Measurements from ENCODE around the gene WDR55. TPM values are rescaled to one million over a fixed set of nuclear protein-coding genes. Genes with fewer than 3 reads are reported as not detected.
A peak's percentile ranks its signal among the peaks of the same experiment; 100 is the strongest.

WDR55 gene
- total RNA-seq, 1 experiment from 2014 or later, result 49.2 TPM

DNA sequence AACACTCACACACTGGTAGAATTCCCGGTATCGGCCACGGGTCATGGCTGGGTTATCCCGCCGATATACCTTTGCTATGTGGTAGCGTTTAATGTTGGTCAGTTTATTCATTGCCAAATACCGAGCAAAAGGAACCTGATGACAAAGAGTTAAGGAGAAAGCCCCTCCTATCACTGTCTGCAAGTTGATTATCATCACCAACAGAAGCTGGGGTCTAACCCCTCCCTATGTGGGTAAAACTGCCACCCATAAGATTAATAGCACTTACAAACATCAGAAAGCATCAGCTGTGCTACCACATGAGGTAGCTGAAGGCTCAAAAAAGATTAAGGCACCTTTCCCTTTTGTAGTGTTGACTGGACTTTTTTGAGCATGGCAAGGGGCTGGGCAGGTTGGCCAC is 14.3 kb downstream of the WDR55 start:
- ChIA-PET CTCF (no interaction called here), POLR2A (no interaction called here)
- TF ChIP-seq SIN3A (IDR thresholded peaks at IDR 0.05; ENCODE audit: borderline replicate concordance, insufficient read depth, low read depth, low read length) (no peak), TCF7L2 (IDR thresholded peaks at IDR 0.05; ENCODE audit: low read depth, low read length) (no peak), POLR2AphosphoS5 (IDR thresholded peaks at IDR 0.05; ENCODE audit: low read depth, low read length) (no peak)
- TF ChIP-seq, protein P1, sequence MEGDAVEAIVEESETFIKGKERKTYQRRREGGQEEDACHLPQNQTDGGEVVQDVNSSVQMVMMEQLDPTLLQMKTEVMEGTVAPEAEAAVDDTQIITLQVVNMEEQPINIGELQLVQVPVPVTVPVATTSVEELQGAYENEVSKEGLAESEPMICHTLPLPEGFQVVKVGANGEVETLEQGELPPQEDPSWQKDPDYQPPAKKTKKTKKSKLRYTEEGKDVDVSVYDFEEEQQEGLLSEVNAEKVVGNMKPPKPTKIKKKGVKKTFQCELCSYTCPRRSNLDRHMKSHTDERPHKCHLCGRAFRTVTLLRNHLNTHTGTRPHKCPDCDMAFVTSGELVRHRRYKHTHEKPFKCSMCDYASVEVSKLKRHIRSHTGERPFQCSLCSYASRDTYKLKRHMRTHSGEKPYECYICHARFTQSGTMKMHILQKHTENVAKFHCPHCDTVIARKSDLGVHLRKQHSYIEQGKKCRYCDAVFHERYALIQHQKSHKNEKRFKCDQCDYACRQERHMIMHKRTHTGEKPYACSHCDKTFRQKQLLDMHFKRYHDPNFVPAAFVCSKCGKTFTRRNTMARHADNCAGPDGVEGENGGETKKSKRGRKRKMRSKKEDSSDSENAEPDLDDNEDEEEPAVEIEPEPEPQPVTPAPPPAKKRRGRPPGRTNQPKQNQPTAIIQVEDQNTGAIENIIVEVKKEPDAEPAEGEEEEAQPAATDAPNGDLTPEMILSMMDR (IDR thresholded peaks at IDR 0.05), result no peak
- TF ChIP-seq, protein P2, sequence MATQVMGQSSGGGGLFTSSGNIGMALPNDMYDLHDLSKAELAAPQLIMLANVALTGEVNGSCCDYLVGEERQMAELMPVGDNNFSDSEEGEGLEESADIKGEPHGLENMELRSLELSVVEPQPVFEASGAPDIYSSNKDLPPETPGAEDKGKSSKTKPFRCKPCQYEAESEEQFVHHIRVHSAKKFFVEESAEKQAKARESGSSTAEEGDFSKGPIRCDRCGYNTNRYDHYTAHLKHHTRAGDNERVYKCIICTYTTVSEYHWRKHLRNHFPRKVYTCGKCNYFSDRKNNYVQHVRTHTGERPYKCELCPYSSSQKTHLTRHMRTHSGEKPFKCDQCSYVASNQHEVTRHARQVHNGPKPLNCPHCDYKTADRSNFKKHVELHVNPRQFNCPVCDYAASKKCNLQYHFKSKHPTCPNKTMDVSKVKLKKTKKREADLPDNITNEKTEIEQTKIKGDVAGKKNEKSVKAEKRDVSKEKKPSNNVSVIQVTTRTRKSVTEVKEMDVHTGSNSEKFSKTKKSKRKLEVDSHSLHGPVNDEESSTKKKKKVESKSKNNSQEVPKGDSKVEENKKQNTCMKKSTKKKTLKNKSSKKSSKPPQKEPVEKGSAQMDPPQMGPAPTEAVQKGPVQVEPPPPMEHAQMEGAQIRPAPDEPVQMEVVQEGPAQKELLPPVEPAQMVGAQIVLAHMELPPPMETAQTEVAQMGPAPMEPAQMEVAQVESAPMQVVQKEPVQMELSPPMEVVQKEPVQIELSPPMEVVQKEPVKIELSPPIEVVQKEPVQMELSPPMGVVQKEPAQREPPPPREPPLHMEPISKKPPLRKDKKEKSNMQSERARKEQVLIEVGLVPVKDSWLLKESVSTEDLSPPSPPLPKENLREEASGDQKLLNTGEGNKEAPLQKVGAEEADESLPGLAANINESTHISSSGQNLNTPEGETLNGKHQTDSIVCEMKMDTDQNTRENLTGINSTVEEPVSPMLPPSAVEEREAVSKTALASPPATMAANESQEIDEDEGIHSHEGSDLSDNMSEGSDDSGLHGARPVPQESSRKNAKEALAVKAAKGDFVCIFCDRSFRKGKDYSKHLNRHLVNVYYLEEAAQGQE (IDR thresholded peaks at IDR 0.05; ENCODE audit: insufficient read depth in 1 of 2, low read depth in 2 of 2, low read length in 1 of 2), result no peak
- peaks cover 18% of the 10 kb centered on the region for H3K36me3 ChIP-seq (ENCODE audit: control insufficient read depth, insufficient read depth, low read length)
- H3K27me3 ChIP-seq (ENCODE audit: control insufficient read depth, insufficient read depth, low read length), result no peaks in the 10 kb centered on the region
- in situ Hi-C loops (cut with HindIII; ENCODE audit: low pct_unique_long_range_greater_than_20kb, low sequenced_read_pairs), result no loop called here
- no peaks in the 10 kb centered on the region for H3K4me1 ChIP-seq (ENCODE audit: control insufficient read depth, insufficient read depth, low read length)
- intact Hi-C loops (cut with micrococcal nuclease; ENCODE audit: unreplicated experiment), result no loop called here
- ATAC-seq (no peak), DNase-seq (ENCODE audit: low read depth, low spot score) (no peak)
- H3K27ac ChIP-seq (ENCODE audit: low read length), result no peak overlapping the region
- no peak overlapping the region for H3K4me3 ChIP-seq (ENCODE audit: low read depth in 2 of 2, low read length in 2 of 2)
- H3K9me3 ChIP-seq (ENCODE audit: control insufficient read depth, insufficient read depth, low read depth, low read length), result no peaks in the 10 kb centered on the region
- BruUV-seq (replicated peaks), result no TSS peak

DNA sequence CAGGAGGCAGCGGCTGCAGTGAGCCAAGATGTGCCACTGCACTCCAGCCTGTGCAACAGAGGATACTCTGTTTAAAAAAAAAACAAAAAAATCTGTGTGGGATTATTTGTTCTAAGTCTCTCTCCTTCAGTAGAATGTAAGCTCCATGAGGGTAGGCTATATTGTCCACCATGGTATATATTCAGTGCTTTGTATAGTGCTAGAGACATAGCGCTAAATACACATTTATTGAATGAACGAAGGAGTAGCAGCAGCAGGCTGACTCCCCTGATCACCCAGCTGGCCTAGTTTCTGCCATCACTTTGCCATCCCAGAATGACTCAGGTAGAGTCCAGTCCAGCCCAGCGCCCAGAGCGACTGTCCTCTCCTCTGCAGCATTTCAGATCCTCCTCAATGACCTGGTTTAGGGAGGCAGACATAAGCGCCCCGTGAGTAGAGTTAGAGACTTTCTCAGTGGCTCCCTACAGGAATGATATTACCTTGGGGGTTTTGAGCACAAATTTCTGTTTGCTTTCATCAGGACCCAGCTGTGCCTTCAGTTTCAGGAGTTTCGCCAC is 25.8 kb downstream of the WDR55 start:
- peak overlapping the region; percentile 94 for H3K27ac ChIP-seq (ENCODE audit: low read length)
- no peaks in the 10 kb centered on the region for H3K9me3 ChIP-seq (ENCODE audit: control insufficient read depth, insufficient read depth, low read depth, low read length)
- H3K27me3 ChIP-seq (ENCODE audit: control insufficient read depth, insufficient read depth, low read length), result no peaks in the 10 kb centered on the region
- TF ChIP-seq, protein P1 (IDR thresholded peaks at IDR 0.05), result no peak
- TF ChIP-seq SIN3A (IDR thresholded peaks at IDR 0.05; ENCODE audit: borderline replicate concordance, insufficient read depth, low read depth, low read length), result no peak
- TF ChIP-seq TCF7L2 (IDR thresholded peaks at IDR 0.05; ENCODE audit: low read depth, low read length), result no peak
- TF ChIP-seq, protein P2 (IDR thresholded peaks at IDR 0.05; ENCODE audit: insufficient read depth in 1 of 2, low read depth in 2 of 2, low read length in 1 of 2), result no peak
- no peak for TF ChIP-seq POLR2AphosphoS5 (IDR thresholded peaks at IDR 0.05; ENCODE audit: low read depth, low read length)
- in situ Hi-C loops (cut with HindIII; ENCODE audit: low pct_unique_long_range_greater_than_20kb, low sequenced_read_pairs), result no loop called here
- TSS peak; percentile 85 for BruUV-seq (replicated peaks)
- DNase-seq (ENCODE audit: low read depth, low spot score), result no peak
- CTCF ChIA-PET, result no interaction called here
- H3K36me3 ChIP-seq (ENCODE audit: control insufficient read depth, insufficient read depth, low read length), result peaks cover 37% of the 10 kb centered on the region
- peaks cover 3% of the 10 kb centered on the region for H3K4me1 ChIP-seq (ENCODE audit: control insufficient read depth, insufficient read depth, low read length)
- intact Hi-C loops (cut with micrococcal nuclease; ENCODE audit: unreplicated experiment), result no loop called here
- peak overlapping the region; percentile 86 to 98 for H3K4me3 ChIP-seq (ENCODE audit: low read depth in 2 of 2, low read length in 2 of 2)
- POLR2A ChIA-PET, result interaction anchor here (0.6 to 1.0 kb wide), 3 partner anchors 8 to 20 kb away, joined by 3 to 4 read pairs (median 3); no protein-coding TSS in a partner anchor
- ATAC-seq, result no peak

All from Panc1 (cell line).